GM12878 (cell line): ENCODE measurements around the gene ABCB9.

Source experiments
- NFXL1 ChIP-seq: fragments of 450-650 bp; IDR thresholded peaks from 2 replicates; pipeline ENCODE4 v1.6.1; 2017; ENCODE audit warnings: antibody characterized with exemption, mild to moderate bottlenecking, borderline replicate concordance
- PAX8 ChIP-seq: fragments of 450-650 bp; IDR thresholded peaks from 2 replicates; pipeline ENCODE4 v1.6.1; 2017; ENCODE audit warnings: mild to moderate bottlenecking, moderate library complexity
- TF ChIP-seq, protein P1 (sequence below), 3 experiments: IDR thresholded peaks in 2 of 3; conservative IDR thresholded peaks in 1 of 3; 2 replicates each; pipeline ENCODE4 v1.5.1; 2011; ENCODE audit warnings: low read depth in 3 of 3, low read length in 3 of 3, mild to moderate bottlenecking in 3 of 3, control low read depth in 2 of 3, moderate library complexity in 2 of 3, inconsistent platforms in 1 of 3, mixed read lengths in 1 of 3; ENCODE audit not compliant: control insufficient read depth in 2 of 3, insufficient read depth in 1 of 3; ENCODE audit errors: extremely low read depth in 1 of 3

DNA sequence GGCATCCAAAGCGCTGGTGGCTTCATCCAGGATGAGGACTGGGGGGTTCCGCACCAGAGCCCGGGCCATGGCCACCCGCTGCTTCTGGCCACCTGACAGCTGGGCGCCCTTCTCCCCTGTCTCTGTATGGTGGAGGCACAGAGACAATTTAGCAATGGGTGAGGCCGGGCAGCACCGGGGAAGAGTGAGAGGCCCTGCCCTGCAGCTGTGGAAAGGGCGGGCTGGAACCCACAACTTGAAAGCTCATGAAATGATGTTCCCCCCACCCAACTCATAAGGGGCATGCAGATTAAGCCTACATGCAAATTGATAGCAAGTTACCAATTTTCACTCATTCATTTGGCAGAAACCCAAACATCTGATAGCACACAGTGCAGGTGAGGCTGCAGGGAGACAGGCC lies 34.1 kb downstream of the ABCB9 start:
- TF ChIP-seq, protein P1, sequence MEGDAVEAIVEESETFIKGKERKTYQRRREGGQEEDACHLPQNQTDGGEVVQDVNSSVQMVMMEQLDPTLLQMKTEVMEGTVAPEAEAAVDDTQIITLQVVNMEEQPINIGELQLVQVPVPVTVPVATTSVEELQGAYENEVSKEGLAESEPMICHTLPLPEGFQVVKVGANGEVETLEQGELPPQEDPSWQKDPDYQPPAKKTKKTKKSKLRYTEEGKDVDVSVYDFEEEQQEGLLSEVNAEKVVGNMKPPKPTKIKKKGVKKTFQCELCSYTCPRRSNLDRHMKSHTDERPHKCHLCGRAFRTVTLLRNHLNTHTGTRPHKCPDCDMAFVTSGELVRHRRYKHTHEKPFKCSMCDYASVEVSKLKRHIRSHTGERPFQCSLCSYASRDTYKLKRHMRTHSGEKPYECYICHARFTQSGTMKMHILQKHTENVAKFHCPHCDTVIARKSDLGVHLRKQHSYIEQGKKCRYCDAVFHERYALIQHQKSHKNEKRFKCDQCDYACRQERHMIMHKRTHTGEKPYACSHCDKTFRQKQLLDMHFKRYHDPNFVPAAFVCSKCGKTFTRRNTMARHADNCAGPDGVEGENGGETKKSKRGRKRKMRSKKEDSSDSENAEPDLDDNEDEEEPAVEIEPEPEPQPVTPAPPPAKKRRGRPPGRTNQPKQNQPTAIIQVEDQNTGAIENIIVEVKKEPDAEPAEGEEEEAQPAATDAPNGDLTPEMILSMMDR (IDR thresholded peaks at IDR 0.05 in 2 of 3, conservative IDR thresholded peaks at IDR 0.05 in 1 of 3; ENCODE audit: control insufficient read depth in 2 of 3, extremely low read depth in 1 of 3, insufficient read depth in 1 of 3, low read depth in 3 of 3, low read length in 3 of 3), result no peak
- no peak for TF ChIP-seq PAX8
- TF ChIP-seq NFXL1, result no peak
